ENCODE results near the gene AKR1A1.

The AKR1A1 gene

DNA sequence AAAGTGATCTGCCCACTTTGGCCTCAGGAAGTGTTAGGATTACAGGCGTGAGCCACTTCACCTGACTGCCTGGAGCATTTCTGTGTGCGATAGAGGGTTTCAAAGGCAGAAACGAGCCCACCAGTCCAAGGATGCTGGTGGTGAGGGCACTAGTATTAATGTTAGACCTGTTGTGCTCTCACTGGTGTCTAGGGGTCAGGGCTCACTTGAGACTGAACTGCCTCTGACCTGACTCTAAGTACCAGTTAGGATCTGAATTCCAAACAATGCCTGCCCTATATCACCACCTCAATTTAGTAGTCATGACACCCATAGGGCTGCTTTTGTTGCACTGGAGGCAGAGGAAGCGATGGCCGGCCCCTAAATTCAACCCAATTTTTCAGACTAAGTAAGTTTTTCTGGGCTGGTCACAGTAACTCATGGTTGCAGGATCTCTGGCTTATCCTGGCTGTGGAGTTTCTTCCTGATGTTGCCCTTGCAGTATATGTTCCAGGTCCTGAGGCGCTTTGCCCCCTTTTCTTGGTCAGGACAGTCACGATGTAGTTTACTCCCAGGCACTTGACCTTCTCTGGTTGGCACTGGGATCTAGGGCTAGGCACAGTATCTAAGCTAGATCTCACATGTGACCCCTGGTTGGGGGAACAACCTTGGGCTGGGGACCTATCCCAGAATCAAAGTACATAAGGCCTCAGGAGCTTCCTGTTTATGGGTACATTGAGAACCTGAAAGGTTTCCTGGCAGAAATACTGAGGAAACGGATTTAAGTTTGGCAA, 68.7 kb downstream of the AKR1A1 start:
- no peak for DNase-seq (ENCODE audit: extremely low read depth, low read depth)
- H3K4me3 ChIP-seq (replicated peaks; ENCODE audit: low read depth, low read length): no peak overlapping the region
- TF ChIP-seq, protein P1, sequence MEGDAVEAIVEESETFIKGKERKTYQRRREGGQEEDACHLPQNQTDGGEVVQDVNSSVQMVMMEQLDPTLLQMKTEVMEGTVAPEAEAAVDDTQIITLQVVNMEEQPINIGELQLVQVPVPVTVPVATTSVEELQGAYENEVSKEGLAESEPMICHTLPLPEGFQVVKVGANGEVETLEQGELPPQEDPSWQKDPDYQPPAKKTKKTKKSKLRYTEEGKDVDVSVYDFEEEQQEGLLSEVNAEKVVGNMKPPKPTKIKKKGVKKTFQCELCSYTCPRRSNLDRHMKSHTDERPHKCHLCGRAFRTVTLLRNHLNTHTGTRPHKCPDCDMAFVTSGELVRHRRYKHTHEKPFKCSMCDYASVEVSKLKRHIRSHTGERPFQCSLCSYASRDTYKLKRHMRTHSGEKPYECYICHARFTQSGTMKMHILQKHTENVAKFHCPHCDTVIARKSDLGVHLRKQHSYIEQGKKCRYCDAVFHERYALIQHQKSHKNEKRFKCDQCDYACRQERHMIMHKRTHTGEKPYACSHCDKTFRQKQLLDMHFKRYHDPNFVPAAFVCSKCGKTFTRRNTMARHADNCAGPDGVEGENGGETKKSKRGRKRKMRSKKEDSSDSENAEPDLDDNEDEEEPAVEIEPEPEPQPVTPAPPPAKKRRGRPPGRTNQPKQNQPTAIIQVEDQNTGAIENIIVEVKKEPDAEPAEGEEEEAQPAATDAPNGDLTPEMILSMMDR (IDR thresholded peaks at IDR 0.05; ENCODE audit: low read depth, low read length, missing control alignments): no peak
